ENCODE results near the gene MXD3. TPM values are rescaled to one million over a fixed set of nuclear protein-coding genes. Genes with fewer than 3 reads are reported as not detected.

MXD3 gene
- total and polyA plus RNA-seq, 10 of the 15 experiments (the other 5 are each of a cell fraction or from before 2014, with no cell fraction given): 0.24 to 29.8 (median 13.5) TPM

DNA sequence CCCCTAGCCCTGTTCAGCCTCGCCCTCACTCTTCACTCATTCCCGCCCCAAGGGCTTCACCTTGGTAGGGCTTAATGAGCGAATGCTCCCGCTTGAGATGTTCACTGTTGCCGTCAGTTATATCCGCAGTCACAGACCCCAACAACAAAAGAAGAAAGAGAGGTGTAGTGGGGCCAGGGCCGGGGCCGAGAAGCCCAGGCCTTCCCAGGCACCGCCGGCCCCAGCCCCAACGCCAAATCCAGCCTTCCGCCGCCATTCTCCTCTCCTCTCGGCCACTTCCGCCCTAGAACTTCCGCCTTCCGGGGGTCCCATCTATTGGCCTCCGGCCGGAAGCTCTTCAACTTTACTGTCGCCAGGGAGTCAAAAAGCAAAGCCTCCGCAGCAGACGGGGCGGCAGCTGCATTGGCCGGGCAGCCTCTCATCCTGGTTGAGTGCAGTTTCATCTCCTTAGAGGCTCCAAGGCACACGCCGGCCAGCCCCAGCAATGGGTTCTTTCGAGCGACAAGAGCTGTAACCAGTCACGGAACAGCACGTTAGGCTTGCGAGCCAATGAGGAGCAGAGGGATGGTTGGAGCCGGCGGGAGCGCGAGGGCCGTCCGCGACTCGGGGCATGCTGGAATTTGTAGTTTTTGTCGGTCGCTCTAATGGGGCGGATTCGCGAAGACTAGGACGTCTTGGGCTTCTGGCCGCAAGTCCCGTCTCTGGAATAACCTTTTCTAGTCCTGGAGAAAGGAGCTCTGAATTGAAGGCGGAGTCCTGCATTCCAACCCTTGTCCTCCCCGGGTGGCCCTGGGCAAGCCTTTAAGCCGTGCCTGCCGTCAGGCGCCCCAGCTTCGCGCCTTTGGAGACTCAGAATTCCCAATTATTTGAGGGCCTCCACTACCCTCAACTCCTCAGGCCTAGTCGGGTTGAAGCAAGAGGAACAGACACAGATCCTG, 40.0 kb upstream of the MXD3 start, which contains the start of gene LMAN2:
Gene LMAN2, minus strand, starts transcription at position 277 of the 938 bp plus-strand sequence. Its CDS starts 21 bp downstream, at position 256.
- TSS peak; percentile 84 for BruUV-seq (replicated peaks)
- ChIA-PET POLR2A (interaction anchor here (0.6 to 3.2 kb wide), 7 partner anchors 9 to 157 kb away, joined by 3 to 22 read pairs (median 5); no protein-coding TSS in a partner anchor), SMC1A (ENCODE audit: uncharacterized antibody, unreplicated experiment) (interaction anchor here (1.0 to 3.4 kb wide), 11 partner anchors 9 to 52 kb away, joined by 3 to 20 read pairs (median 5); no protein-coding TSS in a partner anchor), RAD21 (ENCODE audit: unreplicated experiment) (interaction anchor here (0.8 to 2.9 kb wide), 9 partner anchors 10 to 104 kb away, joined by 3 to 20 read pairs (median 4); no protein-coding TSS in a partner anchor), CTCF (interaction anchor here (0.7 to 7.2 kb wide), 17 partner anchors 9 to 159 kb away, joined by 3 to 46 read pairs (median 6); no protein-coding TSS in a partner anchor)
- FAIRE-seq (peak; percentile 94), DNase-seq (ENCODE audit: low read depth, low spot score) (peak; percentile 93), ATAC-seq (peak; percentile 99)
- Histone ChIP-seq H3K9me3 (replicated peaks; ENCODE audit: control insufficient read depth, insufficient read depth, low read length) (peaks cover 3% of the 10 kb centered on the region; the same call in 1 of the 3 replicates), H3K4me1 (ENCODE audit: control insufficient read depth, insufficient read depth, low read length) (peaks cover 21% of the 10 kb centered on the region), H3K4me2 (ENCODE audit: control insufficient read depth, insufficient read depth) (peak within 1 kb of the TSS; percentile 90), H3K4me3 (peak within 1 kb of the TSS; percentile 98), H3K36me3 (ENCODE audit: control insufficient read depth in 2 of 2, insufficient read depth in 2 of 2, low read length in 1 of 2) (peaks cover 0 to 11% of the 10 kb centered on the region in 2 experiments; a peak in 1 of 4 replicates), H4K20me1 (ENCODE audit: control insufficient read depth, insufficient read depth) (0 out of 2 replicates have a peak, but pooled peaks cover 3% of the 10 kb centered on the region), H3K27me3 (replicated peaks in 1 of 2; ENCODE audit: control insufficient read depth in 2 of 2, insufficient read depth in 2 of 2, low read length in 1 of 2) (no peaks in the 10 kb centered on the region), H3K79me2 (ENCODE audit: control insufficient read depth, insufficient read depth, low read length) (peaks cover 41% of the 10 kb centered on the region), H3K27ac (ENCODE audit: control insufficient read depth, insufficient read depth) (peak within 1 kb of the TSS; percentile 89), H3K9ac (ENCODE audit: control insufficient read depth, insufficient read depth, low read length) (peak within 1 kb of the TSS; percentile 91), H2AFZ (ENCODE audit: control insufficient read depth, low read depth, low read length) (peak within 1 kb of the TSS; percentile 86)
- in situ Hi-C loops (cut with MboI): no loop called here
- 10% methylated on average over 55 of the region's 55 CpGs for WGBS (ENCODE audit: insufficient coverage, insufficient replicate concordance, low lambda C conversion rate, missing lambda C conversion rate)
- intact Hi-C loops (cut with micrococcal nuclease; ENCODE audit: unreplicated experiment): no loop called here
- TF ChIP-seq ZZZ3 (IDR thresholded peaks at IDR 0.05; ENCODE audit: control insufficient read depth, insufficient read length, low read depth) (no peak), NFYB (IDR thresholded peaks at IDR 0.05; ENCODE audit: insufficient read depth, low read depth, low read length) (peak; percentile 100), KAT2A (conservative IDR thresholded peaks at IDR 0.05; ENCODE audit: control insufficient read depth, low read depth, low read length) (no peak), ASH2L (IDR thresholded peaks at IDR 0.05; ENCODE audit: borderline replicate concordance, low read depth) (0 out of 2 replicates have a peak, but pooled peaks have one; percentile 50), HDGF (IDR thresholded peaks at IDR 0.05) (no peak), HDAC6 (IDR thresholded peaks at IDR 0.05; ENCODE audit: unreplicated experiment) (no peak), FOXM1 (IDR thresholded peaks at IDR 0.05; ENCODE audit: low read depth, low read length) (no peak; the same call in 1 of the 2 replicates), MEF2B (IDR thresholded peaks at IDR 0.05; ENCODE audit: partially characterized antibody, poor library complexity, severe bottlenecking) (peak; percentile 27), ZNF274 (IDR thresholded peaks at IDR 0.05; ENCODE audit: insufficient read depth, insufficient read length) (no peak), ZBED1 (IDR thresholded peaks at IDR 0.05; ENCODE audit: borderline replicate concordance) (no peak), MTA3 (IDR thresholded peaks at IDR 0.05; ENCODE audit: borderline replicate concordance, low read length) (no peak; the same call in 1 of the 2 replicates)
- TF ChIP-seq, protein P1, sequence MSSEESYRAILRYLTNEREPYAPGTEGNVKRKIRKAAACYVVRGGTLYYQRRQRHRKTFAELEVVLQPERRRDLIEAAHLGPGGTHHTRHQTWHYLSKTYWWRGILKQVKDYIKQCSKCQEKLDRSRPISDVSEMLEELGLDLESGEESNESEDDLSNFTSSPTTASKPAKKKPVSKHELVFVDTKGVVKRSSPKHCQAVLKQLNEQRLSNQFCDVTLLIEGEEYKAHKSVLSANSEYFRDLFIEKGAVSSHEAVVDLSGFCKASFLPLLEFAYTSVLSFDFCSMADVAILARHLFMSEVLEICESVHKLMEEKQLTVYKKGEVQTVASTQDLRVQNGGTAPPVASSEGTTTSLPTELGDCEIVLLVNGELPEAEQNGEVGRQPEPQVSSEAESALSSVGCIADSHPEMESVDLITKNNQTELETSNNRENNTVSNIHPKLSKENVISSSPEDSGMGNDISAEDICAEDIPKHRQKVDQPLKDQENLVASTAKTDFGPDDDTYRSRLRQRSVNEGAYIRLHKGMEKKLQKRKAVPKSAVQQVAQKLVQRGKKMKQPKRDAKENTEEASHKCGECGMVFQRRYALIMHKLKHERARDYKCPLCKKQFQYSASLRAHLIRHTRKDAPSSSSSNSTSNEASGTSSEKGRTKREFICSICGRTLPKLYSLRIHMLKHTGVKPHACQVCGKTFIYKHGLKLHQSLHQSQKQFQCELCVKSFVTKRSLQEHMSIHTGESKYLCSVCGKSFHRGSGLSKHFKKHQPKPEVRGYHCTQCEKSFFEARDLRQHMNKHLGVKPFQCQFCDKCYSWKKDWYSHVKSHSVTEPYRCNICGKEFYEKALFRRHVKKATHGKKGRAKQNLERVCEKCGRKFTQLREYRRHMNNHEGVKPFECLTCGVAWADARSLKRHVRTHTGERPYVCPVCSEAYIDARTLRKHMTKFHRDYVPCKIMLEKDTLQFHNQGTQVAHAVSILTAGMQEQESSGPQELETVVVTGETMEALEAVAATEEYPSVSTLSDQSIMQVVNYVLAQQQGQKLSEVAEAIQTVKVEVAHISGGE (CRISPR knock-in tag; IDR thresholded peaks at IDR 0.05): peak; percentile 91
- TF ChIP-seq, protein P2, sequence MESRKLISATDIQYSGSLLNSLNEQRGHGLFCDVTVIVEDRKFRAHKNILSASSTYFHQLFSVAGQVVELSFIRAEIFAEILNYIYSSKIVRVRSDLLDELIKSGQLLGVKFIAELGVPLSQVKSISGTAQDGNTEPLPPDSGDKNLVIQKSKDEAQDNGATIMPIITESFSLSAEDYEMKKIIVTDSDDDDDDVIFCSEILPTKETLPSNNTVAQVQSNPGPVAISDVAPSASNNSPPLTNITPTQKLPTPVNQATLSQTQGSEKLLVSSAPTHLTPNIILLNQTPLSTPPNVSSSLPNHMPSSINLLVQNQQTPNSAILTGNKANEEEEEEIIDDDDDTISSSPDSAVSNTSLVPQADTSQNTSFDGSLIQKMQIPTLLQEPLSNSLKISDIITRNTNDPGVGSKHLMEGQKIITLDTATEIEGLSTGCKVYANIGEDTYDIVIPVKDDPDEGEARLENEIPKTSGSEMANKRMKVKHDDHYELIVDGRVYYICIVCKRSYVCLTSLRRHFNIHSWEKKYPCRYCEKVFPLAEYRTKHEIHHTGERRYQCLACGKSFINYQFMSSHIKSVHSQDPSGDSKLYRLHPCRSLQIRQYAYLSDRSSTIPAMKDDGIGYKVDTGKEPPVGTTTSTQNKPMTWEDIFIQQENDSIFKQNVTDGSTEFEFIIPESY (IDR thresholded peaks at IDR 0.05): peak; percentile 98
- TF ChIP-seq, protein P3, sequence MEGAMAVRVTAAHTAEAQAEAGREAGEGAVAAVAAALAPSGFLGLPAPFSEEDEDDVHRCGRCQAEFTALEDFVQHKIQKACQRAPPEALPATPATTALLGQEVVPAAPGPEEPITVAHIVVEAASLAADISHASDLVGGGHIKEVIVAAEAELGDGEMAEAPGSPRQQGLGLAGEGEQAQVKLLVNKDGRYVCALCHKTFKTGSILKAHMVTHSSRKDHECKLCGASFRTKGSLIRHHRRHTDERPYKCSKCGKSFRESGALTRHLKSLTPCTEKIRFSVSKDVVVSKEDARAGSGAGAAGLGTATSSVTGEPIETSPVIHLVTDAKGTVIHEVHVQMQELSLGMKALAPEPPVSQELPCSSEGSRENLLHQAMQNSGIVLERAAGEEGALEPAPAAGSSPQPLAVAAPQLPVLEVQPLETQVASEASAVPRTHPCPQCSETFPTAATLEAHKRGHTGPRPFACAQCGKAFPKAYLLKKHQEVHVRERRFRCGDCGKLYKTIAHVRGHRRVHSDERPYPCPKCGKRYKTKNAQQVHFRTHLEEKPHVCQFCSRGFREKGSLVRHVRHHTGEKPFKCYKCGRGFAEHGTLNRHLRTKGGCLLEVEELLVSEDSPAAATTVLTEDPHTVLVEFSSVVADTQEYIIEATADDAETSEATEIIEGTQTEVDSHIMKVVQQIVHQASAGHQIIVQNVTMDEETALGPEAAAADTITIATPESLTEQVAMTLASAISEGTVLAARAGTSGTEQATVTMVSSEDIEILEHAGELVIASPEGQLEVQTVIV (IDR thresholded peaks at IDR 0.05; ENCODE audit: borderline replicate concordance, partially characterized antibody): peak; percentile 96

All from GM12878 (cell line).